Ovary (tissue), 3 donors: ENCODE data around the gene USP25.

ENCODE experiments used
- EP300 ChIP-seq: sonication (generic); formaldehyde crosslinking; IDR thresholded peaks from one replicate; pipeline ENCODE4 v1.6.1; 2017; ENCODE audit warnings: antibody characterized with exemption
- POLR2A ChIP-seq: fragments of 450-650 bp; IDR thresholded peaks from one replicate; pipeline ENCODE4 v1.6.1; 2017; ENCODE audit warnings: antibody characterized with exemption, mild to moderate bottlenecking, moderate library complexity
- TF ChIP-seq, protein P1 (sequence below), 3 donors: fragments of 450-650 bp in 2 of 3; fragments of 200-600 bp in 1 of 3; IDR thresholded peaks; one replicate each; pipeline versions ENCODE4 v1.5.1 to v1.8.0; 2016 to 2022; ENCODE audit warnings: antibody characterized with exemption in 3 of 3, mild to moderate bottlenecking in 1 of 3
- donor health status: DM: no; HTN: no; CAD: no.

DNA sequence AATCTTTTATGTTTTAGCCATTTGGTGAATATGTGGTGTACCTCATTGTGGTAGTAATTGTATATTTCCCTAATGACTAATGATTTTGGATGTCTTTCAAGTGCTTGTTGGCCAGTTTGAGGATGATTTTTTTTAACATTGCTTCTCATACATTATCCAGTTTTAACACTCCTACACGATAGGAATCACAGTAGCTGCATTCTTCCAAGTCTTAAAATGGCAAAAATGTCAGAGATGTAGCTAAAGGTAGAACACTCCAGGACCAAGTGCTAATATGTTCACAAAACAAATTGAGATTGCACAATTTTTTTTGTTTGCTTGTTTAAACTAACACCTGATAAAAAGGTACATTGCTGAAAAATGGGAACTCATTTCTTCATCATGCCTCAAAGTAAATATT is 11.7 kb downstream of the USP25 start:
- TF ChIP-seq POLR2A (no peak), EP300 (no peak)
- TF ChIP-seq, protein P1, sequence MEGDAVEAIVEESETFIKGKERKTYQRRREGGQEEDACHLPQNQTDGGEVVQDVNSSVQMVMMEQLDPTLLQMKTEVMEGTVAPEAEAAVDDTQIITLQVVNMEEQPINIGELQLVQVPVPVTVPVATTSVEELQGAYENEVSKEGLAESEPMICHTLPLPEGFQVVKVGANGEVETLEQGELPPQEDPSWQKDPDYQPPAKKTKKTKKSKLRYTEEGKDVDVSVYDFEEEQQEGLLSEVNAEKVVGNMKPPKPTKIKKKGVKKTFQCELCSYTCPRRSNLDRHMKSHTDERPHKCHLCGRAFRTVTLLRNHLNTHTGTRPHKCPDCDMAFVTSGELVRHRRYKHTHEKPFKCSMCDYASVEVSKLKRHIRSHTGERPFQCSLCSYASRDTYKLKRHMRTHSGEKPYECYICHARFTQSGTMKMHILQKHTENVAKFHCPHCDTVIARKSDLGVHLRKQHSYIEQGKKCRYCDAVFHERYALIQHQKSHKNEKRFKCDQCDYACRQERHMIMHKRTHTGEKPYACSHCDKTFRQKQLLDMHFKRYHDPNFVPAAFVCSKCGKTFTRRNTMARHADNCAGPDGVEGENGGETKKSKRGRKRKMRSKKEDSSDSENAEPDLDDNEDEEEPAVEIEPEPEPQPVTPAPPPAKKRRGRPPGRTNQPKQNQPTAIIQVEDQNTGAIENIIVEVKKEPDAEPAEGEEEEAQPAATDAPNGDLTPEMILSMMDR (IDR thresholded peaks at IDR 0.05), result no peak
